GM12875 (cell line): Measurements from ENCODE around the gene SDK1.

Source experiments
- H3K4me3 ChIP-seq: one replicate; pipeline ENCODE4 v1.5.1; 2011; ENCODE audit warnings: low read depth, low read length, control low read depth
- CTCF ChIP-seq: IDR thresholded peaks from 2 replicates; pipeline ENCODE4 v1.5.1; 2011; ENCODE audit warnings: low read depth, mild to moderate bottlenecking, control low read depth, inconsistent platforms, low read length, moderate library complexity, borderline replicate concordance; ENCODE audit not compliant: insufficient read depth

SDK1 gene

GRCh38 chr7:4218481-4218880 is 917.4 kb downstream of the SDK1 start:
- H3K4me3 ChIP-seq: no peak overlapping the region
- TF ChIP-seq CTCF: no peak

- no peak for TF ChIP-seq CTCF
- no peak overlapping the region for H3K4me3 ChIP-seq
Measured at GRCh38 chr7:4220011-4220410, 919.0 kb downstream of the SDK1 start.

- H3K4me3 ChIP-seq: no peak overlapping the region
- no peak for TF ChIP-seq CTCF
Measured at GRCh38 chr7:4221043-4221442, 920.0 kb downstream of the SDK1 start.

- H3K4me3 ChIP-seq: no peak overlapping the region
- no peak for TF ChIP-seq CTCF
Measured at GRCh38 chr7:4222676-4223075, 921.6 kb downstream of the SDK1 start.

- TF ChIP-seq CTCF: no peak
- no peak overlapping the region for H3K4me3 ChIP-seq
Measured at GRCh38 chr7:4225361-4225771, 924.3 kb downstream of the SDK1 start.

GRCh38 chr7:4225881-4226523 is 925.0 kb downstream of the SDK1 start:
- TF ChIP-seq CTCF: no peak
- H3K4me3 ChIP-seq: no peak overlapping the region

- no peak for TF ChIP-seq CTCF
- no peak overlapping the region for H3K4me3 ChIP-seq
Measured at GRCh38 chr7:4226524-4226882, 925.5 kb downstream of the SDK1 start.
